GM23338 (cell line): Measurements from ENCODE around the gene HERC4. TPM values are rescaled to one million over a fixed set of nuclear protein-coding genes. Genes with fewer than 3 reads are reported as not detected.

Experiments
- ATAC-seq: fragments of 200-7000 bp; cut with Tn5 transposase; 3 replicates; pipeline ENCODE4 v1.9.1; 2020
- DNase-seq: peaks from one replicate; pipeline ENCODE4 v3.0.0-alpha.2; 2015; ENCODE audit warnings: low spot score
- H2AFZ ChIP-seq: fragments of 200-600 bp; sonication (generic); 2 replicates; pipeline ENCODE4 v1.8.0; 2016; ENCODE audit warnings: antibody characterized with exemption, mild to moderate bottlenecking, moderate library complexity
- H3F3A ChIP-seq: fragments of 200-600 bp; sonication (generic); replicated peaks from 2 replicates; pipeline ENCODE4 v1.8.0; 2017; ENCODE audit warnings: antibody characterized with exemption, mixed run types, low read depth
- H3K27ac ChIP-seq: fragments of 200-600 bp; sonication (generic); 2 replicates; pipeline ENCODE4 v1.6.1; 2016; ENCODE audit warnings: low read depth
- H3K27me3 ChIP-seq: fragments of 200-600 bp; sonication (generic); 2 replicates; pipeline ENCODE4 v1.8.0; 2016; ENCODE audit warnings: mild to moderate bottlenecking, mixed run types, moderate library complexity; ENCODE audit not compliant: insufficient read depth
- H3K36me3 ChIP-seq: fragments of 200-600 bp; sonication (generic); 2 replicates; pipeline ENCODE4 v1.8.0; 2016; ENCODE audit warnings: mild to moderate bottlenecking; ENCODE audit not compliant: insufficient read depth
- H3K4me1 ChIP-seq: fragments of 200-600 bp; sonication (generic); 2 replicates; pipeline ENCODE4 v1.8.0; 2016; ENCODE audit warnings: mild to moderate bottlenecking, moderate library complexity; ENCODE audit not compliant: insufficient read depth
- H3K4me2 ChIP-seq: fragments of 200-600 bp; sonication (generic); 2 replicates; pipeline ENCODE4 v1.7.1; 2017; ENCODE audit warnings: mixed run types
- H3K4me3 ChIP-seq: fragments of 200-600 bp; sonication (generic); 2 replicates; pipeline ENCODE4 v1.6.1; 2016; ENCODE audit warnings: mixed run types
- H3K79me2 ChIP-seq: fragments of 200-600 bp; sonication (generic); replicated peaks from 2 replicates; pipeline ENCODE4 v1.8.0; 2017; ENCODE audit warnings: mild to moderate bottlenecking; ENCODE audit not compliant: insufficient read depth
- H3K9me2 ChIP-seq: fragments of 200-600 bp; sonication (generic); 2 replicates; pipeline ENCODE4 v1.8.0; 2017; ENCODE audit not compliant: insufficient read depth
- H4K20me1 ChIP-seq: fragments of 200-600 bp; sonication (generic); replicated peaks from 2 replicates; pipeline ENCODE4 v1.8.0; 2017; ENCODE audit warnings: mild to moderate bottlenecking; ENCODE audit not compliant: insufficient read depth
- H3K27ac Mint-ChIP-seq: 2 replicates; pipeline ENCODE4 v1.8.0; 2020; ENCODE audit warnings: inconsistent platforms, mild to moderate bottlenecking, moderate library complexity, mixed read lengths
- H3K27me3 Mint-ChIP-seq: 3 replicates; pipeline ENCODE4 v1.8.0; 2022; ENCODE audit warnings: low read depth, mild to moderate bottlenecking, moderate library complexity, mixed read lengths, inconsistent platforms; ENCODE audit not compliant: insufficient read depth, poor library complexity
- H3K36me3 Mint-ChIP-seq: 3 replicates; pipeline ENCODE4 v1.8.0; 2021; ENCODE audit warnings: low read depth, mild to moderate bottlenecking, inconsistent platforms, moderate library complexity, mixed read lengths
- H3K4me1 Mint-ChIP-seq: 3 replicates; pipeline ENCODE4 v1.8.0; 2020; ENCODE audit warnings: mild to moderate bottlenecking, inconsistent platforms, mixed read lengths
- H3K4me3 Mint-ChIP-seq: 3 replicates; pipeline ENCODE4 v1.8.0; 2021; ENCODE audit warnings: moderate library complexity, mild to moderate bottlenecking, inconsistent platforms, mixed read lengths
- H3K9me3 Mint-ChIP-seq: 3 replicates; pipeline ENCODE4 v1.8.0; 2020; ENCODE audit warnings: moderate library complexity, mild to moderate bottlenecking, inconsistent platforms, mixed read lengths
- CTCF ChIP-seq, 2 experiments: fragments of 200-600 bp in 1 of 2; sonication (generic) in 1 of 2; conservative IDR thresholded peaks; 2 replicates each; pipeline versions ENCODE4 v1.5.1 to v1.6.1; 2016 to 2017; ENCODE audit warnings: antibody characterized with exemption in 2 of 2, low read depth in 2 of 2, mild to moderate bottlenecking in 2 of 2, moderate library complexity in 1 of 2
- ETS1 ChIP-seq: IDR thresholded peaks from 2 replicates; pipeline ENCODE4 v1.6.1; 2016; ENCODE audit warnings: antibody characterized with exemption
- EZH2 ChIP-seq: fragments of 200-600 bp; sonication (generic); IDR thresholded peaks from one replicate; pipeline ENCODE4 v1.8.0; 2017; ENCODE audit warnings: antibody characterized with exemption, mild to moderate bottlenecking, low read depth; ENCODE audit not compliant: unreplicated experiment
- JUNB ChIP-seq: IDR thresholded peaks from one replicate; pipeline ENCODE4 v1.6.1; 2016; ENCODE audit warnings: antibody characterized with exemption; ENCODE audit not compliant: unreplicated experiment
- NANOG ChIP-seq: IDR thresholded peaks from 2 replicates; pipeline ENCODE4 v1.6.1; 2016; ENCODE audit warnings: antibody characterized with exemption, borderline replicate concordance
- REST ChIP-seq: IDR thresholded peaks from one replicate; pipeline ENCODE4 v1.6.1; 2018; ENCODE audit warnings: antibody characterized with exemption; ENCODE audit not compliant: unreplicated experiment
- ZNF114 ChIP-seq: fragments of 250-450 bp; sonication (Bioruptor Pico); IDR thresholded peaks from 2 replicates; pipeline ENCODE4 v1.5.0; 2020; ENCODE audit warnings: mild to moderate bottlenecking, moderate library complexity
- polyA plus RNA-seq: library from polyadenylated mRNA; unstranded; fragments of >200 nt; fragmentation: Nextera tagmentation; extraction: Ambion mirVana; gene quantifications from 2 replicates; pipeline ENCODE4 v1.2.1, GENCODE V29; 2016
- total RNA-seq: library from RNA; depleted of rRNA; stranded (reverse); fragments of >200 nt; shearing (Covaris generic); gene quantifications from 2 replicates; pipeline ENCODE4 v1.2.3, GENCODE V29; 2014

HERC4 gene
- total and polyA plus RNA-seq, 2 experiments from 2014 or later = 20.1 to 67.2 TPM

- H3K4me2 ChIP-seq = no peak overlapping the region
- DNase-seq = no peak
- no peak overlapping the region for H2AFZ ChIP-seq
- Mint-ChIP-seq H3K4me3 (no peak overlapping the region), H3K9me3 (no peaks in the 10 kb centered on the region), H3K27ac (no peak overlapping the region), H3K36me3 (peaks cover 10% of the 10 kb centered on the region; the same call in 2 of the 3 replicates), H3K27me3 (no peaks in the 10 kb centered on the region), H3K4me1 (peaks cover 12% of the 10 kb centered on the region)
- H3K27ac ChIP-seq = no peak overlapping the region
- no peaks in the 10 kb centered on the region for H3K79me2 ChIP-seq
- H3K4me3 ChIP-seq = no peak overlapping the region
- no peaks in the 10 kb centered on the region for H4K20me1 ChIP-seq
- H3K27me3 ChIP-seq = no peaks in the 10 kb centered on the region
- H3K9me2 ChIP-seq = no peaks in the 10 kb centered on the region
- peaks cover 6% of the 10 kb centered on the region; the same call in 1 of the 2 replicates for H3K4me1 ChIP-seq
- TF ChIP-seq JUNB = no peak
- no peak for TF ChIP-seq ZNF114 (CRISPR knock-in tag)
- no peak for TF ChIP-seq EZH2
- 0 out of 2 replicates have a peak, but pooled peaks cover 3% of the 10 kb centered on the region for H3K36me3 ChIP-seq
- ATAC-seq = no peak
- H3F3A ChIP-seq = no peaks in the 10 kb centered on the region
These were observed 138.7 kb downstream of the HERC4 start for GRCh38 chr10:67936416-67936815.

GRCh38 chr10:67935223-67935622 is 139.9 kb downstream of the HERC4 start:
- peak; percentile 21 for DNase-seq
- H3K4me2 ChIP-seq = no peak overlapping the region

More at GRCh38 chr10:67935223-67935622, 139.9 kb downstream of the HERC4 start:
- Histone ChIP-seq H3K27ac (peak overlapping the region; percentile 33), H3K4me3 (no peak overlapping the region), H4K20me1 (no peaks in the 10 kb centered on the region), H2AFZ (no peak overlapping the region), H3F3A (no peaks in the 10 kb centered on the region), H3K36me3 (0 out of 2 replicates have a peak, but pooled peaks cover 3% of the 10 kb centered on the region), H3K79me2 (no peaks in the 10 kb centered on the region), H3K27me3 (no peaks in the 10 kb centered on the region), H3K9me2 (no peaks in the 10 kb centered on the region), H3K4me1 (peaks cover 6% of the 10 kb centered on the region; the same call in 1 of the 2 replicates)
- Mint-ChIP-seq H3K27ac (peak overlapping the region; percentile 91), H3K4me1 (peaks cover 12% of the 10 kb centered on the region), H3K4me3 (no peak overlapping the region), H3K36me3 (peaks cover 8% of the 10 kb centered on the region; the same call in 2 of the 3 replicates), H3K27me3 (no peaks in the 10 kb centered on the region), H3K9me3 (no peaks in the 10 kb centered on the region)
- peak; percentile 84 for ATAC-seq
- TF ChIP-seq REST = no peak
- no peak for TF ChIP-seq NANOG
- no peak for TF ChIP-seq CTCF (conservative IDR thresholded peaks at IDR 0.05; ENCODE audit: low read depth in 2 of 2)
- TF ChIP-seq ETS1 = no peak
